Upper lobe of left lung (tissue), 6 donors: ENCODE results near the gene CACNG7. TPM values are rescaled to one million over a fixed set of nuclear protein-coding genes. Genes with fewer than 3 reads are reported as not detected.

Experiments
- ATAC-seq, 2 donors: fragments of 200-7000 bp; cut with Tn5 transposase; one replicate each; pipeline ENCODE4 v1.9.1; 2022; ENCODE audit warnings: mild to moderate bottlenecking in 2 of 2, moderate library complexity in 2 of 2; ENCODE audit not compliant: low FRiP score in 2 of 2
- DNase-seq, 2 donors: peaks; one replicate each; pipeline ENCODE4 v3.0.0-alpha.2; 2019 to 2020
- H3K27ac ChIP-seq, 4 donors: fragments of 200-600 bp; sonication (generic); one replicate each; pipeline ENCODE4 v1.5.1; 2016 to 2019
- H3K27me3 ChIP-seq, 4 donors: fragments of 200-600 bp; sonication (generic); one replicate each; pipeline ENCODE4 v1.5.1; 2017 to 2019
- H3K36me3 ChIP-seq, 4 donors: fragments of 200-600 bp; sonication (generic); one replicate each; pipeline ENCODE4 v1.5.1; 2016 to 2019
- H3K4me1 ChIP-seq, 4 donors: fragments of 200-600 bp; sonication (generic); one replicate each; pipeline ENCODE4 v1.5.1; 2018 to 2019
- H3K4me3 ChIP-seq, 4 donors: fragments of 200-600 bp; sonication (generic); one replicate each; pipeline ENCODE4 v1.5.1; 2017 to 2019; ENCODE audit warnings: mild to moderate bottlenecking in 2 of 4, moderate library complexity in 1 of 4
- H3K9me3 ChIP-seq, 4 donors: fragments of 200-600 bp; sonication (generic); one replicate each; pipeline ENCODE4 v1.5.1; 2018 to 2019
- EP300 ChIP-seq, 4 donors: sonication (generic); formaldehyde crosslinking; IDR thresholded peaks; one replicate each; pipeline ENCODE4 v1.5.1; 2017; ENCODE audit warnings: antibody characterized with exemption in 4 of 4, control low read depth in 2 of 4
- POLR2A ChIP-seq, 4 donors: fragments of 450-650 bp; IDR thresholded peaks; one replicate each; pipeline ENCODE4 v1.5.1; 2016 to 2017; ENCODE audit warnings: antibody characterized with exemption in 4 of 4, mild to moderate bottlenecking in 2 of 4
- POLR2AphosphoS5 ChIP-seq, 2 donors: sonication (generic); formaldehyde crosslinking; IDR thresholded peaks; one replicate each; pipeline ENCODE4 v1.5.1; 2017; ENCODE audit warnings: antibody characterized with exemption in 2 of 2
- whole genome bisulfite sequencing, 2 donors: methylation state at CpG; one replicate each; pipeline ENCODE4 v1.1.5; 2017 to 2018; 5-methylcytosine and 5-hydroxymethylcytosine counted together
- total RNA-seq, 6 donors: library from RNA; depleted of rRNA in 4 of 6; stranded (reverse); fragments of >200 nt in 4 of 6; gene quantifications; one replicate each; pipeline versions ENCODE4 v1.1.0 to v1.2.1, GENCODE V29; 2016 to 2021
- TF ChIP-seq, protein P1 (sequence below), 6 experiments: fragments of 450-650 bp in 4 of 6; fragments of 200-600 bp in 2 of 6; sonication (generic) in 2 of 6; IDR thresholded peaks; one replicate each; pipeline ENCODE4 v1.5.1; 2016 to 2019; ENCODE audit warnings: antibody characterized with exemption in 6 of 6
- donor health status: DM: no; HTN: no; CAD: no; lungs with moderate emphysema.
- donor health status: DM: no; HTN: yes; CAD: no; lungs with severe emphysema.

Gene CACNG7
- total RNA-seq, 6 donors from 2014 or later, result not detected

GRCh38 chr19:53917356-53917755 is 8.3 kb downstream of the CACNG7 start:
- 78 to 87% methylated on average over 7 of the region's 7 CpGs for WGBS, 2 donors
- no peaks in the 10 kb centered on the region for H3K36me3 ChIP-seq
- no peaks in the 10 kb centered on the region for H3K4me1 ChIP-seq
- TF ChIP-seq POLR2AphosphoS5 (IDR thresholded peaks at IDR 0.05) (no peak), POLR2A (IDR thresholded peaks at IDR 0.05) (no peak), EP300 (IDR thresholded peaks at IDR 0.05) (no peak)
- TF ChIP-seq, protein P1, sequence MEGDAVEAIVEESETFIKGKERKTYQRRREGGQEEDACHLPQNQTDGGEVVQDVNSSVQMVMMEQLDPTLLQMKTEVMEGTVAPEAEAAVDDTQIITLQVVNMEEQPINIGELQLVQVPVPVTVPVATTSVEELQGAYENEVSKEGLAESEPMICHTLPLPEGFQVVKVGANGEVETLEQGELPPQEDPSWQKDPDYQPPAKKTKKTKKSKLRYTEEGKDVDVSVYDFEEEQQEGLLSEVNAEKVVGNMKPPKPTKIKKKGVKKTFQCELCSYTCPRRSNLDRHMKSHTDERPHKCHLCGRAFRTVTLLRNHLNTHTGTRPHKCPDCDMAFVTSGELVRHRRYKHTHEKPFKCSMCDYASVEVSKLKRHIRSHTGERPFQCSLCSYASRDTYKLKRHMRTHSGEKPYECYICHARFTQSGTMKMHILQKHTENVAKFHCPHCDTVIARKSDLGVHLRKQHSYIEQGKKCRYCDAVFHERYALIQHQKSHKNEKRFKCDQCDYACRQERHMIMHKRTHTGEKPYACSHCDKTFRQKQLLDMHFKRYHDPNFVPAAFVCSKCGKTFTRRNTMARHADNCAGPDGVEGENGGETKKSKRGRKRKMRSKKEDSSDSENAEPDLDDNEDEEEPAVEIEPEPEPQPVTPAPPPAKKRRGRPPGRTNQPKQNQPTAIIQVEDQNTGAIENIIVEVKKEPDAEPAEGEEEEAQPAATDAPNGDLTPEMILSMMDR (IDR thresholded peaks at IDR 0.05), result no peak
- no peaks in the 10 kb centered on the region for H3K9me3 ChIP-seq
- no peak for ATAC-seq
- DNase-seq, result no peak
- H3K27me3 ChIP-seq, result no peaks in the 10 kb centered on the region
- no peak overlapping the region for H3K27ac ChIP-seq
- H3K4me3 ChIP-seq, result no peak overlapping the region

DNA sequence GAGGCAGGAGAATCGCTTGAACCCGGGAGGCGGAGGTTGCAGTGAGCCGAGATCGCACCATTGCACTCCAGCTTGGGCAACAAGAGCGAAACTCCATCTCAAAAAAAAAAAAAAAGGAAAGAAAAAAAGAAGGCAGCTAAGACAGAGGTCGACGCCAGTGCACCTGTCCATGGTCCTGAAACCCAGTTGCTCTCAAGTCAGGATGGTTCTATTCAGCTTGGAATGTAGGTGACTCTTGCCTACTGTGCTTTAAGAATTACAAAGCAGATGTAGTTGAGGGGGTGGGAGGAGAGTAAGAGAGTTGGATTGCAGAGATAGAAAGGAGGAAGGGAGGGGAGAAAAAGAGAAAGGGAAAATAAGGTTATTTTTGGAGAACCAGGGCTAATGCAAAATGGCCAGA is 18.7 kb downstream of the CACNG7 start:
- Histone ChIP-seq H3K27ac (no peak overlapping the region), H3K36me3 (no peaks in the 10 kb centered on the region), H3K27me3 (no peaks in the 10 kb centered on the region), H3K9me3 (no peaks in the 10 kb centered on the region), H3K4me3 (no peak overlapping the region), H3K4me1 (no peaks in the 10 kb centered on the region)
- ATAC-seq (no peak), DNase-seq (no peak)
- WGBS, 2 donors, result 45 to 51% methylated on average over 8 of the region's 8 CpGs
- no peak for TF ChIP-seq POLR2AphosphoS5 (IDR thresholded peaks at IDR 0.05)

DNA sequence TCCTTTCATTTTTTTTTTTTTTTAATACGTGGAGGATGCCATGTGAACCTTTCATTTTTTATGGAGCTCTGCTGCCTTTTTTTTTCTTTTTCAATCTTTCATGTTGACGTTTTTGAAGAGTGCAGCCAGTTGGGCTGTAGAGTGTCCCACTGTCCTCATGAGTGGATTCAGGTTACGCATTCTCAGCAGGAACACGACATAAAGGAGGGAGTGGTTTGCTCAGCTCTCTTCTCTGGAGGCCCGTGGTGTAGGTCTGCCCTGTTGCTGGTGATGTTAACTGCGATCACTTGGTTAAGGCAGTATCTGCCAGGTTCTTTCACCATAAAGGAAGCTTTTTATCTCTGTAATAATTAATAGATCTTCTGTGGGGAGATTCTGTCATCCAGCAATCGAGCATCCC is 27.0 kb downstream of the CACNG7 start:
- H3K27ac ChIP-seq, result no peak overlapping the region
- no peak for ATAC-seq
- H3K4me1 ChIP-seq, result no peaks in the 10 kb centered on the region
- H3K4me3 ChIP-seq, result no peak overlapping the region
- no peaks in the 10 kb centered on the region for H3K9me3 ChIP-seq
- H3K36me3 ChIP-seq, result no peaks in the 10 kb centered on the region
- no peak for DNase-seq
- WGBS, 2 donors, result 45 to 54% methylated on average over 7 of the region's 7 CpGs
- no peak for TF ChIP-seq POLR2A (IDR thresholded peaks at IDR 0.05)
- TF ChIP-seq EP300 (IDR thresholded peaks at IDR 0.05), result no peak
- no peak for TF ChIP-seq POLR2AphosphoS5 (IDR thresholded peaks at IDR 0.05)
- TF ChIP-seq, protein P1 (IDR thresholded peaks at IDR 0.05), result no peak
- no peaks in the 10 kb centered on the region for H3K27me3 ChIP-seq

- DNase-seq (peak in 1 of 2 donors; percentile 75), ATAC-seq (no peak)
- 7% methylated on average over 38 to 42 of the region's 55 CpGs for WGBS, 2 donors
- peaks cover 0 to 20% (median 13%) of the 10 kb centered on the region in 4 donors for H3K27me3 ChIP-seq
- no peak for TF ChIP-seq POLR2A (IDR thresholded peaks at IDR 0.05)
- no peak overlapping the region for H3K27ac ChIP-seq
- no peaks in the 10 kb centered on the region for H3K36me3 ChIP-seq
- H3K9me3 ChIP-seq, result no peaks in the 10 kb centered on the region
- H3K4me3 ChIP-seq, result no peak overlapping the region
- no peaks in the 10 kb centered on the region for H3K4me1 ChIP-seq
Measured at GRCh38 chr19:53942001-53942786, 33.1 kb downstream of the CACNG7 start.

GRCh38 chr19:53944416-53944815 is 35.3 kb downstream of the CACNG7 start:
- WGBS, 2 donors, result 80 to 81% methylated on average over 4 of the region's 4 CpGs
- Histone ChIP-seq H3K9me3 (no peaks in the 10 kb centered on the region), H3K4me1 (no peaks in the 10 kb centered on the region), H3K27me3 (peaks cover 0 to 20% (median 13%) of the 10 kb centered on the region in 4 donors), H3K4me3 (no peak overlapping the region), H3K27ac (no peak overlapping the region), H3K36me3 (no peaks in the 10 kb centered on the region)
- TF ChIP-seq EP300 (IDR thresholded peaks at IDR 0.05) (no peak), POLR2A (IDR thresholded peaks at IDR 0.05) (no peak), POLR2AphosphoS5 (IDR thresholded peaks at IDR 0.05) (no peak)
- TF ChIP-seq, protein P1 (IDR thresholded peaks at IDR 0.05), result no peak
- DNase-seq, result no peak
- ATAC-seq, result no peak

DNA sequence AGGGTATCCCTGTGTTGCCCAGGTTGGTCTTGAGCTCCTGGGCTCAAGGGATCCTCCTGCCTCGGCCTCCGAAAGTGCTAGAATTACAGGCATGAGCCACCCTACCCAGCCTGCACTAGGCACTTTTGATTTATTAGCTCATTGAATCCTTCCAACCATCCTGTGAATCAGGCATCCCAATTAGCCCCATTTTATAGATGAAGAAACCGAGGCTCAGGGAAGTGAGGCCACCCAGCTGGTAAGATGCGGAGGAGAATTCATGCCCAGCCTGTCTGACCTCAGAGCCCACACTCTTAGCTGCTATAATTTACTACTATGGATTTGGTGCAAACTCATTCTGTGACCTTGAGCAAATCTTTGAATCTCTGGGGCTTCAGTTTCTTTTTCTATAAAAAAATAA is 35.9 kb downstream of the CACNG7 start:
- TF ChIP-seq, protein P1 (IDR thresholded peaks at IDR 0.05), result no peak
- TF ChIP-seq EP300 (IDR thresholded peaks at IDR 0.05) (no peak), POLR2A (IDR thresholded peaks at IDR 0.05) (no peak), POLR2AphosphoS5 (IDR thresholded peaks at IDR 0.05) (no peak)
- H3K4me3 ChIP-seq, result no peak overlapping the region
- ATAC-seq, result no peak
- no peaks in the 10 kb centered on the region for H3K36me3 ChIP-seq
- no peaks in the 10 kb centered on the region for H3K4me1 ChIP-seq
- 95 to 96% methylated on average over 4 of the region's 4 CpGs for WGBS, 2 donors
- no peak overlapping the region for H3K27ac ChIP-seq
- H3K9me3 ChIP-seq, result no peaks in the 10 kb centered on the region
- DNase-seq, result no peak
- H3K27me3 ChIP-seq, result peaks cover 0 to 20% (median 13%) of the 10 kb centered on the region in 4 donors
